DND-41 (cell line): ENCODE data around the gene LONRF2.

Source experiments
- CTCF ChIP-seq: IDR thresholded peaks from 2 replicates; pipeline ENCODE4 v1.5.1; 2012; ENCODE audit warnings: borderline replicate concordance, low read length, moderate library complexity, mild to moderate bottlenecking; ENCODE audit not compliant: poor library complexity, severe bottlenecking; ENCODE audit errors: extremely low read depth
- EZH2 ChIP-seq: IDR thresholded peaks from 3 replicates; pipeline ENCODE4 v1.6.1; 2012; ENCODE audit warnings: borderline replicate concordance, low read depth, mild to moderate bottlenecking, moderate library complexity, low read length, inconsistent platforms; ENCODE audit not compliant: severe bottlenecking

- no peak for TF ChIP-seq EZH2
- TF ChIP-seq CTCF, result peak; percentile 13
Measured at GRCh38 chr2:100237163-100237562, 85.1 kb downstream of the LONRF2 start.
